Right renal pelvis (tissue), 4 donors: Measurements from ENCODE around the gene RAET1E. TPM values are rescaled to one million over a fixed set of nuclear protein-coding genes. Genes with fewer than 3 reads are reported as not detected.
"Not testable (repeated sequence)": the region's sequence is repeated elsewhere in the genome, so short reads cannot be mapped to it uniquely, and the experiment has no call there.

Source experiments
- DNase-seq, 4 donors: peaks; one replicate each; pipeline ENCODE4 v3.0.0-alpha.2; 2013; ENCODE audit warnings: low read depth in 4 of 4, low spot score in 3 of 4, missing footprints in 1 of 4
- polyA plus RNA-seq, 4 donors: library from polyadenylated mRNA; unstranded; fragments of 120-200 nt; gene quantifications; one replicate each; pipeline ENCODE4 v1.2.1, GENCODE V29; 2013; ENCODE audit not compliant: insufficient read length in 4 of 4

The RAET1E gene, protein sequence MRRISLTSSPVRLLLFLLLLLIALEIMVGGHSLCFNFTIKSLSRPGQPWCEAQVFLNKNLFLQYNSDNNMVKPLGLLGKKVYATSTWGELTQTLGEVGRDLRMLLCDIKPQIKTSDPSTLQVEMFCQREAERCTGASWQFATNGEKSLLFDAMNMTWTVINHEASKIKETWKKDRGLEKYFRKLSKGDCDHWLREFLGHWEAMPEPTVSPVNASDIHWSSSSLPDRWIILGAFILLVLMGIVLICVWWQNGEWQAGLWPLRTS
- polyA plus RNA-seq = under 1 TPM; 0.40 to 0.93 (median 0.63) TPM

DNA sequence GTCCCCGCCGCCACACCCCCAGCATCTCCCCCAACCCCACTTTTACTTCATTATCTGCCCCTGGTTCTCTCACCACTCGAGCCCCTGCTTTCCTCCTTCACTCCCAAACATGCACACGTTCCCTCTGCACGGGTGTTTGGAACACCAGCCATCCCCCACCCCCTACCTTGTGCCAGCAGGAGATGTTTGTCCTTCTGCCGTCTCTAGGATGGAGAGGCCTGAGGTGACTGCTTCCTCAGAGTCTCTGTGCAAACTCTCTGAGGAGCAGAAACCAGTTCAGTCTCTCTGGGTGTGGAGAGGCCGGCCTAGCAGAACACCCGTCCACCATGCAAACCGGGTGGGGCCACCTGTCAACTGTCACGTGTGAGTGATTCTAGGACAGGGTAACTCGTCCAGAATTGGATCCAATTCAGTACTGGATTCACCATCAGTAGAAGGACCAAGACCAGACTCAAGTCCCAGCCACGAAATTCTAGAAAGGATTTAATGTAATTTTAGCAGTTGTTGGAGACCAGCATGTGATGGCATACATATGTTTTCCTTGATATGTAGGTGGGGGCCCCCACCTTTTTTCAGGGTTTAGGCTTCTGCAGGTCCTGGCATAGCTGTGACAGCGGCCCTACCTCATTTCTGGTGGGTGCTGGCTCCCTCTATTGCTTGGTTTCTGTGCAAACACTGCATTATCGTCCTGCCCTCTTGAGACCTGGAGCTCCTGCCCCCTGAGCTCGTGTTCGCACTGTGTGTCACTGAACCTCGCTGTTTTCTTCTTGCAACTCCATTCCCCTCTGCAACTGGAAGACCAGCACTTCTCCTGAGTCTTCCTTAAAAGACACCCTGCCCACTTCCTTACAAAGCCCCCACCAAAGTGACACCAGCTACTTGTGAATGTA is at the start of gene RAET1E:
Gene RAET1E, minus strand, starts transcription at position 259 of the 890 bp plus-strand sequence. CDS start 7,212 bp downstream, outside the sequence.
- no peak for DNase-seq

DNA sequence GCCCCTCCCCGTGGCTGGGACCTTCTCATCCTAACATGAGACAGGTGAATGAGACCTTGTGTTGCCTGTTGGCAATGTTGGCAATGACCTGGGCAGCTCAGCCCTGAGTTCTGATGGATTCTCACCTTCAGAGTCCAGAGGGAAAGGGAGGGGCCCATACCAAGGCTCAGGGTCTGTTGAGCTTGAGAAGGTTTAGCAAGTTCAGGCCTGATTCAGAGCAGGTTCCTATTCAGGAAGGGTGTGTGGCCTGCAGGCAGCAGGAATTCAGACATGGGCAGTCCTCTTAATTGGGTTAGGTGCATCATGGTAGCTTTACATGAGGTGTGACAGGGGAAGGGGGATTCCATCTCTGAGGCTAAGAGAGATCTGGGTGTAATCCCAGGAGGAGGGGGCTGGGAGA is 49.6 kb upstream of the RAET1E start:
- DNase-seq = not testable (repeated sequence)

DNA sequence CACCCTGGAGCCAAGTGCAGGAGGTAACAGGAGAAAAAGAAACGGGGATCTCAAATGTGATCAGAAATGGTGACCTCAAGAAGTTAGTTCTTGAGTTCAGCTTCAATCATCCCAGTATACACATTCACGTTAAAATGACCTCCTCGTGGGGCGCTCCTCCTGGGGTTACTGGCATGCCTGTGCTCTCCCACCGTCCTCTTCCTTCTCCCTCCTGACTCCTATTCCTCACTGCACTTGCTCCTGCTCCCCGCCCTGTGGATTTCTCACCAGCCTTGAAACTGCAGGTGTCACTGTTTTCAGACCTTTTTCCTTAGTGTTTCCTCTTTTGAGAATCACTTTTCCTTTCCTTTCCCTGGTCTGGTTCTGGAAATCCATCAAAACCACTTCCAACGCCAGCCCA is 48.7 kb upstream of the RAET1E start:
- DNase-seq = not testable (repeated sequence)

DNA sequence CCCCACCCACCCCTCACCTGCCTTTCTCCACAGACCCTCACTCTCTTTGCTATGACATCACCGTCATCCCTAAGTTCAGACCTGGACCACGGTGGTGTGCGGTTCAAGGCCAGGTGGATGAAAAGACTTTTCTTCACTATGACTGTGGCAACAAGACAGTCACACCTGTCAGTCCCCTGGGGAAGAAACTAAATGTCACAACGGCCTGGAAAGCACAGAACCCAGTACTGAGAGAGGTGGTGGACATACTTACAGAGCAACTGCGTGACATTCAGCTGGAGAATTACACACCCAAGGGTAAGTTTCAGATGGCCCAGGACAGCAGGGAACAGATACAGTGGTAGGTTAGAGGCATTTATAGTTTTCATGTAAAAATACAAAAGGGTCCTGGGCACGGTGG is 47.4 kb upstream of the RAET1E start:
- not testable (repeated sequence) for DNase-seq

DNA sequence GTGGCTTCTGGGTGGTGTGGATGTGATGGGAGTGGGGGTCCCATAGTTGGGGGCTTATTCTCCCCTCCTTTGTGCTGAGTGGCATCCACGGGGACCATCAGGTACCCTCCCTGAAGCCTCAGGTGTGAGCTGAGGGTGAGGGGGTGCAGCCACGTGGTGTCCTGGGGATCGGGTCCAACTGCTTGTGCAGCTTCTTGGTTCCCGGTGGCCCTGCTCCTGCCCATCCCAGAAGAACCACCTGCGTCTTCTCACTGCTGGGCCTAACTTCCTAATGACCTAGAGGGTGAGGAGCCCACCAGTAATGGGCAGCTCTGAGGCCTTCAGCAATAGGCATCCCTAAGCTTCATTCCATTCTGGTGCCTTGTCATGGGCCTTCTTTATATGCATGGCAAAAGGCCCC is 45.4 kb upstream of the RAET1E start:
- not testable (repeated sequence) for DNase-seq

DNA sequence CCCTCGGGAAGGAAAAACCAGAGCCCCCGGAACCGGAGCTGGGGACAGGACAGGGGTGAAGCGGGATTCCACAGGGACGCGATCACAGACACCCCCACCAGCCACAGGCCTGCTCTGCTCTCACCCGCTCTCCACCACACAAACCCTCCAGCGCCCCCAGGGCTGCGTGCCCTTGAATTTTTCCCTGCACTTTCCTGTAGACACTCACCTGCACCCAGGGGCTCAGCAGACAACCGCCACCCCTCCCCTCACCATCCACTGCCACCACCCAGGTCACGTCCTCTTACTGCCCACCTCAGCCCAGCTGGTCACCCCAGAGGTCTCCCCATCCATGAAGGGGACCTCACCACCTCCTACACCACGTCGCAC is 44.5 kb upstream of the RAET1E start:
- DNase-seq = no peak

DNA sequence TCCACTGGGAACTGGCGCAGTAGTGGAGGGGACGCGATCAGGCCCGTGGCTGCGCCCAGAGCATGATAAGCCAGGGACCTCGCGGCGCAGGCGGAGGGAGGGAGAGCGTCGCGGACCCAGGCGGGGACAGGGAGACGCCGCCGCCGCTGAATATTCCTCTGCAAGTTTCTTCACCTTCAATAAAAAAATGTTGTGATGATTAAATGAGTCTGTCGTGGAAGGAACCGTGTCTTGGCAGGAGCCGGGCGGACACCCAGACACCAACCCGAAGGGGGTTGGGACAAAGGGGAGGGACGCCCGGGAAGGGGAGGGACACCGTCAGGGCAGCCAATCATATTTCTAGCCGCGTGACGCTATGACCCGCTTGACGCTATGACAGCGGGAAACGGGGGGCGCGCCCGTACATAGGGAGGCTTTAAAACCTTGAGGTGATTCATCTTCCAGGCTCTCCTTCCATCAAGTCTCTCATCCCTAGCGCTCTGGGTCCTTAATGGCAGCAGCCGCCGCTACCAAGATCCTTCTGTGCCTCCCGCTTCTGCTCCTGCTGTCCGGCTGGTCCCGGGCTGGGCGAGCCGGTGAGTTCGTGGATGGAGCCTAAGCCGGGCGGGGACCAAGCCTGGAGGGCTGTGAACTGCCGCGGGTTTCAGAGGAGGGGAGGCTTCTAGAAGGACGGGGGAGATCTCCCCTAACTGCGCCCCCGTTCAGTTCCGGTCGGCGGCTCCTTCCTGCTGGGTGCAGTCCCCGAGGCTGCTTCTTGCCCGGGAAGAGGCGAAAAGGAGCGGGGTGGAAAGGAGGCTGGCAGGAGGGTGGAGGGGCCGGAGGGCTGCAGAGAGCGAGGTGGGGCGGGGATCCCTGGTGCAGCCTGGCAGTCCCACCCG is 43.9 kb upstream of the RAET1E start, which contains the start of gene ULBP2:
Gene ULBP2, plus strand, starts transcription at position 432 of the 878 bp plus-strand sequence. Its CDS starts 59 bp downstream, at position 491.
- peak in 2 of 4 donors; percentile 58 to 67 for DNase-seq

DNA sequence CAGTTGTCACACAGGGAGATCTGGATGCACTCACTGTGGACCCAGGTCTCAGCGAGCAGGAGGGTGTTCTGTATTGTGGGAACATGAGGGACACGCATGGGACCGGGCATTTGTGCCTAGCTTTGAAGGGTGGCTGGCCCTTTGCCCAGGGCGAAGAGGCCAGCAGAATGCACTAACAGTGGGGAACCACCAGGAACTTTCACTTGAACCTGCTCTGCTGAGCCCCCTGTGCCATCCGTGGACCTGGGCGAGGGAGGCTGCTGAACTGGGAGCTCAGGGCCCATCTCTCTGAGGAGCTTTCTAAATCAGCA is 42.7 kb upstream of the RAET1E start:
- no peak for DNase-seq

DNA sequence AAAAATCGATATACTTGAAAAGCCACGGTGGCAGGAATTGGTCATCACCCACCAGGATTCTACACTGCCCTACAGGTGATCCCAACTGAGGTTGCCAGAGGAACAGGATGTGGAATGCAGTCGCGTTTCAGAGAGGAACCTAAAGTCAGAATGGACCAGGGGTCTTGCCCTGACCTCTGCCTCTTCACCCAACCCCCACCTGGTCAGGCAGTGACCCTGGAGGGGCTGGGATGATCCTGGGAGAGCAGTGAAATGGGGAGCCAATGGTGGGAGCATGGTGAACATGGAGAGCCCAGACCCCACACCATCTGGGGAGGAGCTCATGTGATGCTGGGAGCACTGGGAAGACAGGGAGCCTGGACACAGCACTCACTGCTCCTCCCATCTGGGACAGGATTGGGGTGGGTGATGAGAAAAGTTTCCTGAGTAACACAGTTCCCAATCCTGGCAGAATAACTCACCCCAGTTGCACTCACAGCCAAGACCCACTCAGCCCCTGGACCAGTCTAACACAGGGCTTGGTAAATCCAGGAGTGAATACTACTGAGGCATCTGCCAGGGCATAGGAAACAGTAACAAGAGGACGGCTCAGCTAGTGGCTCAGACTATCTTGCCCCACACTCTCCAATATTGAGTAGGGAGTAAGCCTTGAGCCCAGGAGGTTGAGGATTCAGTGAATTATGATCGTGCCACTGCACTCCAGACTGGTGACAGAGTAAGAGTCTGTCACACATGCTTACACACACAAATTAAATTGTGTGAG is 42.2 kb upstream of the RAET1E start:
- DNase-seq = no peak

DNA sequence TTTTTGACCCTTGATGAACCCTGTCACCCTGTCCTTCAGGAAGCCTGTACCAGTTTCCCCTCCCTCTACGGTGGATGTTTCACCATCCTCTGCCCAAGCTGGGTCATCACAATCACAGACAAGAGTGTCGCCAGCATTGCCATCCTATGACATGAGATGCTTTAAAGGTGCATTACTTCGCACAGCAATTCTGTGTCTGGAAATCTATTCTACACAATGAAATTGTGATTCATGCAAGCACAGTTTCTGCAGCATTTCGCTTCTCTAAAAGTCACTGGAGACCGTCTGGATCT is 41.4 kb upstream of the RAET1E start:
- no peak for DNase-seq

DNA sequence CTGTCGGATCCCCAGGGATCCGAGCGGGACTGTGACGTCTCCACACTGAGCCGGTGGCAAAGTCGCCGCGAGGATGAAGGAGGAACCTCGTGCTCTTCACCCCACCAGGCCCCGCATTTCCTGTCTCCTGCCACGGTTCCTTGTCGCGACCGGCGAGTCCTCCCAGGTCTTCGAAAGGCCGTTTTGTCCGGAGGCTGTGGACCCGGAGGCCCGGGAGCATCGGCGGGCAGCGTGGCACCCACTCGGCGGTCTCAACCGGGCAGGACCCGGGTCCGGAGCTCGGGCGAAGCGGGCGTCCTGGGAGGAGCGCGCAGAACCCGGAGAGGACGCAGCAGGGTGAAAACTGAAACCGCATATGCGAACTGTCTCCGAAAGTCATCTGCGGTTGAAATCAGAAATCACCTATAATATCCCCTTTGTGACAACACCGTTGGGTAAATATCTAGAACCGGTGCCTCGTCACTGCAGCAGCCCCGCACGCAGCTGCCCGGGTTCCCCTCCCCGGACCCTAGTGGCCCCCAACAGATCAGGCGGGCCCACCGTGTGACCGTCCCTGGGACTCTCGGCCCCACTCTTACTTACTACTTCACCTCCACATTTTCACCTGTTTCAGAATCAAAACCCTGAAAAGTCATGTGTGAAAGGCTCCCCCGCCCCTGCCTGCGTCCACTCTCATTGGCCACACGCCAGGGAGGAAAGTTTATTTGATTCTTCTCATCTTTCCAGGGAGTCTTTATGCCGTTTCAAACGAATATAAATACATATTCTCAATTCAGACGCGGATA is 40.9 kb upstream of the RAET1E start:
- no peak for DNase-seq

DNA sequence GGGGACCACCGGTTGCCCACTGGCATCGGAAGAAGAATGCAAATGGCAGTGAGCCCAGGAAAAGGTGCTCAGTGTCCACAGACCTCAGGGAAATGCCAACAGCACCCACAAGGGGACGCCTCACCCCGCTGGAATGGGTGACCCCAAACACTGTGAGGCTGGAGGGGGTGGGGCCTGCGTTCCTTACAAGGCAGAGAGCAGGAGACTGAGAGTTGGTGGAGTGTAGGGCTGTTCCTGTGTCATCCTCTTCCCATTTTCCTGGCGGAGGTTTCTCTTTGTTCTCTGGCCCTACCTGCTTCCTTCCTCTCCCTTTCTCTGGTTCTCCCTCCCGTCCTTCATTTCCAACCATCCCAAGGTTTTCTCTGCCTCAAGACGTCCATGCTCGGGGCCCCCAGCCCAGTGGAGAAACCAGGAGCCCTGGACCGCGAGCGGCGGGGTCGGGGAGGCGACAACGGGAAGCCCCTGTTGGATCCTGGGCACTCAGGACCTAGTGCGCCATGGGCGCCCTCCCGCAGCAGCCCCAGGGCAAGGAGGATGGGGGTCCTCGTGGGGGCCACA is 40.2 kb upstream of the RAET1E start:
- not testable (repeated sequence) for DNase-seq

DNA sequence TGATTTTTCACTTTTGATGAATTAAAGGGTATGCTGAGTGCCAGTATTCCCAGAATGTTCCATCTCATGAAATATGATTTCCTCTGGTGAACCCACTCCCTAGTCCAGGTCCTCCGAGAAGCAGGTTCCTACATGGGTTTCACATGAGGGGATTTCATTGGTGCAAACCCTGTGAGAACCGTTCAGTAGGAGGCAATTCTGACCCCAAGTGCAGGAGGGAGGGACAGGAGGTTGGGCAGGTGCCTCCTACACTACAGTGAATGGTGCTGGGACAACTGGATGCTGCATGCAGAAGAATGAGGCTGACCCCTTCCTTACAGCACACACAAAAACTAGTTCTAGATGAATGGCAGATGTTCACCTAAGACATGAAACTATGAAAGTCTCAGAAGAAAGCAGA is 38.8 kb upstream of the RAET1E start:
- no peak for DNase-seq

DNA sequence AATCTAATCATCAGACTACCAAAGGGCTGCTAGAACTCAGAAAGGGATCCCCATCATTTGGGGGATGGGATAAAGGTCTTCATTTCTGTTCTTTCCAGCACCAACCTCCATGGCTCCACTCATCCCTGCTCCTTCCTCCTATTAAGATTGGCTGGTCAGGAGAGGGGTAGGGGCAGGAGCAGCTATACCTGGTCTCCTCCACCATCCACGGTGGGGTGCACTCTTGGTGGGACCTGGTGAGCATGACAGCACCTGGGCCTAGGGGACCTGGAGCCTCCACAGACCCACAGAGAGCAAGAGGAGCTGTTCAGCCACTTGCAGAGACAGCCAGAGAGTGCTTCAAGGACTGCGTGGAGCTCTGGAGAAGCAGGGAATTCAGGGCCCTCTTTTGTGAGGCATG is 37.8 kb upstream of the RAET1E start:
- DNase-seq = no peak

DNA sequence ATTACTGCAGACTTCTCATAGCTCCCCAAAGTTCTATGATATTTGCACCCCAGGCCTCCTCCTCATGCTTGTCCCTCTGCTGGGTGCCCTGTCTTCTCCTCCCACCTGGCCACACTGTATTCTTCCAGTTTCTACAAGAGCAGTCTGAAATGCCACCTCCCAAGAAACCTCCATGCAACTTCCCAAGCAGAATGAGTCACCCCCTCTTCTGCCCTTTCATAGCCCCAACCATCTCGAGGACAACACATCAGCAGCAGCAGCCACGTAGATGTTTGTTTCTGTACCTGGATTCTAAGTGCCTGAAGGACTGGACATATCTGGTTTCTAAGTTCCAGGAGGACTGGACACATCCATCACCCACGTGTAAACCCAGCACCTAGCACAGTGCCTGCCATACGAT is 37.3 kb upstream of the RAET1E start:
- no peak for DNase-seq

DNA sequence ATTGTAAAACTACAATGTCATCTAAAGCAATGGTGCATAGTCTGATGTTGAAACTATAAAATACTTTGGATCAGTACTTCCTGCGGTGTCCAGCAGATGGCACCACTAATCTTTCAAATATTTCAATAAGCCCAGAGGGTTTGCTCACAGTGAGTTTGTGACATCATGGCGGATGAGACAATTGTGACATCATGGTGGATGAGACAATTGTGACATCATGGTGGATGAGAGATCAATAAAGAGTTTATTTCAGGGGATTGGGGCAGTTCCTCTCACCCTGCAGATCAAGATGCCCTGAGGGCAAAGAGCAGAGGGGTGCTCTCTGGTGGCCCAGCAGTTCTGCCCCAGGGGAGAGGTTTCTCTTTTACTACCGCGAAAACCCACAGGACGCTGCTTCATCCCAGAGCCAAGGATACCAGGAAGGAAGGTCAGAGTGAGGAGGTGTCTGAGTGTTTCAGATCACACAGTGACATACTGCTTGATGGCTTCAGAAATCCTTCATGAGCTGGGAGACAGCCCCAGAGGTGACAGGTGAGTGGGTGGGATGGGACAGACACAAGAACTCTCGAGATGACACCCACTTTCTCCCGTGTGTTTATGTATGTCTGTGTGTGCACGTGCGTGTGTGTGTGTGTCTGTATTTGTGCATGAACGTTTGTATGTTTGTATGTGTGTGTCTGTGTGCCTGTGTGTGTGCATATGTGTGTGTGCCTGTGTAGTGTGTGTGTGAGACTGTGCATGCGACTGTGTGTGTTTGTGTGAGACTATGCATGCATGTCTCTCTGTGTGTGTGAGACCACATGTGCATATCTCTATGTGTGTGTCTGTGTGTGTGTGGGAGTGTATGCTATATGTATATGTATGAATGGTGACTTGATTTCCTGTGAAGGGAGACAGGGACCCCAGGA is 36.6 kb upstream of the RAET1E start:
- peak in 1 of 4 donors; percentile 70 for DNase-seq

DNA sequence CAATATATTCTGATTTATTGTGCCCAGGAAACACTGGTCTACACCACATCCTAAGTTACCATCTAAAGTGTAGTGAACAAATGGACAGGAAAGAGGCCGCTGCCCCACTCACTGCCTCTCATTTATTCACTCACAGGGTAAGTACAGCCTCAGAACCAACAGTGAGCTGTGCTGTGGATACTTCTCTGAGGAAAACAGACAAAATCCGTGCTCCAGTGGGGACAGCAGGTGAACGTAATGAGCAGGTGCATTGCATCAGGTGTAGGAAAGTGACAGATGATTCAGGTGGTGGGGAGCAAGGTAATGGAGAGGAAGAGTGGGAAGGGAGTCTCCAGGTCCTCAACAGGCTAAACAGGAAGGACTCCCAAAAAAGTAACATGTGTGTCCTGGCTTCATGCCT is 35.5 kb upstream of the RAET1E start:
- DNase-seq = no peak

DNA sequence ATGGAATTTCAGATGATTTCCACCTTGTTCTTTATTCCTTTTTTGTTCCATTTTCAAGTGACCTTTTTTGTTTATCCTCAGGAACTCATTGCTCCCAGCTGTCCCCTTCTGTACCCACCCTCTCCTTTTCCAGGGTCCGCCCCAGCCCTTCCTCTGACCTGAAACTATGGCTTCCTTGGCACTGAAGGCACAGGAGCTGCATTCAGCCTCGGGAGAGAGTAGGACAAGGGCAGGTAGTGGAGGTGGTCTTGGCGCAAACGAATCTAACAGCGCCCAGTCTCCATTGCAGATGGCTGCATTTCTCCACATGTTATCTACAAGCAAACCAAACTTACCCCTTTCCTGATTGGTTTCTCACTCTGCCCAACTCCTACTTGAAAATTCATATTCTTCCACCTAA is 35.1 kb upstream of the RAET1E start:
- no peak for DNase-seq
